Mesodermal cell (in vitro differentiated cells): ENCODE measurements around the gene OR51I1.

Experiments
- H3K27ac ChIP-seq: 2 replicates; pipeline ENCODE4 v1.7.0; 2013; ENCODE audit warnings: mild to moderate bottlenecking, low read depth, low read length, moderate library complexity; ENCODE audit not compliant: severe bottlenecking
- H3K36me3 ChIP-seq: 2 replicates; pipeline ENCODE4 v1.7.1; 2013; ENCODE audit warnings: mild to moderate bottlenecking, low read length, moderate library complexity; ENCODE audit not compliant: control insufficient read depth, insufficient read depth
- H3K4me1 ChIP-seq: one replicate; pipeline ENCODE4 v1.7.1; 2013; ENCODE audit warnings: mild to moderate bottlenecking, low read length; ENCODE audit not compliant: insufficient read depth, control insufficient read depth, poor library complexity, severe bottlenecking
- H3K4me3 ChIP-seq: 2 replicates; pipeline ENCODE4 v1.7.0; 2013; ENCODE audit warnings: low read length, control low read depth, mild to moderate bottlenecking; ENCODE audit not compliant: insufficient read depth, poor library complexity, severe bottlenecking; ENCODE audit errors: extremely low read depth
- H3K9me3 ChIP-seq: 2 replicates; pipeline ENCODE4 v1.7.1; 2013; ENCODE audit warnings: mild to moderate bottlenecking, low read length, moderate library complexity; ENCODE audit not compliant: control insufficient read depth
- WGBS, 2 experiments: methylation state at CpG; one replicate each; pipeline ENCODE4 v1.1.5; 2013; ENCODE audit warnings: missing lambda C conversion rate in 2 of 2; ENCODE audit not compliant: insufficient coverage in 2 of 2; 5-methylcytosine and 5-hydroxymethylcytosine counted together

Gene OR51I1

GRCh38 chr11:5449432-5449831, 8.1 kb upstream of the OR51I1 start:
- no peaks in the 10 kb centered on the region for H3K36me3 ChIP-seq
- H3K27ac ChIP-seq: no peak overlapping the region
- no peaks in the 10 kb centered on the region for H3K9me3 ChIP-seq
- 90 to 100% methylated on average over 1 to 2 of the region's 4 CpGs for WGBS, 2 experiments
- H3K4me3 ChIP-seq: no peak overlapping the region
- H3K4me1 ChIP-seq: no peaks in the 10 kb centered on the region

GRCh38 chr11:5449023-5449422, 7.7 kb upstream of the OR51I1 start, which contains the start of gene OR51I2:
OR51I2 (plus strand) TSS chr11:5449323; CDS start chr11:5453489, 4,166 bp downstream.
- Histone ChIP-seq H3K27ac (no peak within 1 kb of the TSS), H3K9me3 (no peaks in the 10 kb centered on the region), H3K4me1 (no peaks in the 10 kb centered on the region), H3K4me3 (no peak within 1 kb of the TSS), H3K36me3 (no peaks in the 10 kb centered on the region)
- 100% methylated on average over 1 of the region's 2 CpGs; no CpG with 5 or more reads in 1 of the 2 experiments for WGBS, 2 experiments

GRCh38 chr11:5443835-5444393, 2.6 kb upstream of the OR51I1 start:
- Histone ChIP-seq H3K4me3 (no peak overlapping the region), H3K9me3 (no peaks in the 10 kb centered on the region), H3K36me3 (no peaks in the 10 kb centered on the region), H3K4me1 (no peaks in the 10 kb centered on the region), H3K27ac (no peak overlapping the region)
- WGBS, 2 experiments: 67 to 83% methylated on average over 1 of the region's 2 CpGs

- H3K9me3 ChIP-seq: no peaks in the 10 kb centered on the region
- whole genome bisulfite sequencing, 2 experiments: 92 to 100% methylated on average over 1 to 3 of the region's 3 CpGs
- H3K4me3 ChIP-seq: no peak overlapping the region
- no peaks in the 10 kb centered on the region for H3K4me1 ChIP-seq
- H3K36me3 ChIP-seq: no peaks in the 10 kb centered on the region
- H3K27ac ChIP-seq: no peak overlapping the region
Observed at GRCh38 chr11:5423131-5423530, 18.2 kb downstream of the OR51I1 start.

- WGBS, 2 experiments: no CpG with 5 or more reads among the region's 1 CpG
- H3K36me3 ChIP-seq: no peaks in the 10 kb centered on the region
- no peak within 1 kb of the TSS for H3K27ac ChIP-seq
- no peaks in the 10 kb centered on the region for H3K9me3 ChIP-seq
- no peak within 1 kb of the TSS for H3K4me3 ChIP-seq
- no peaks in the 10 kb centered on the region for H3K4me1 ChIP-seq
Observed at GRCh38 chr11:5421811-5422210, 19.5 kb downstream of the OR51I1 start, which contains the start of gene OR51Q1. OR51Q1 (plus strand) TSS chr11:5422111; CDS start chr11:5422201, 90 bp downstream.

- 70 to 77% methylated on average over 5 of the region's 5 CpGs for WGBS, 2 experiments
Observed at GRCh38 chr11:5420993-5421392, 20.3 kb downstream of the OR51I1 start.

GRCh38 chr11:5405173-5405572, 36.1 kb downstream of the OR51I1 start:
- no peak overlapping the region for H3K27ac ChIP-seq
- no peak overlapping the region for H3K4me3 ChIP-seq
- no peaks in the 10 kb centered on the region for H3K36me3 ChIP-seq
- no peaks in the 10 kb centered on the region for H3K4me1 ChIP-seq
- no peaks in the 10 kb centered on the region for H3K9me3 ChIP-seq

More at GRCh38 chr11:5420993-5421392, 20.3 kb downstream of the OR51I1 start:
- H3K27ac ChIP-seq: no peak overlapping the region
- no peak overlapping the region for H3K4me3 ChIP-seq
- H3K4me1 ChIP-seq: no peaks in the 10 kb centered on the region
- H3K36me3 ChIP-seq: no peaks in the 10 kb centered on the region
- no peaks in the 10 kb centered on the region for H3K9me3 ChIP-seq

GRCh38 chr11:5398936-5399335, 42.4 kb downstream of the OR51I1 start:
- no peak overlapping the region for H3K27ac ChIP-seq
- H3K36me3 ChIP-seq: no peaks in the 10 kb centered on the region
- no peak overlapping the region for H3K4me3 ChIP-seq
- no peaks in the 10 kb centered on the region for H3K9me3 ChIP-seq
- H3K4me1 ChIP-seq: no peaks in the 10 kb centered on the region

- H3K27ac ChIP-seq: no peak overlapping the region
- no peaks in the 10 kb centered on the region for H3K36me3 ChIP-seq
- no peaks in the 10 kb centered on the region for H3K4me1 ChIP-seq
- H3K4me3 ChIP-seq: no peak overlapping the region
- no peaks in the 10 kb centered on the region for H3K9me3 ChIP-seq
Observed at GRCh38 chr11:5394091-5394490, 47.2 kb downstream of the OR51I1 start.
